Neural cell (in vitro differentiated cells): ENCODE measurements around the gene ZNF618. TPM values are rescaled to one million over a fixed set of nuclear protein-coding genes. Genes with fewer than 3 reads are reported as not detected.

ENCODE experiments used
- H2AFZ ChIP-seq: fragments of 200-600, 300-800 bp; sonication (generic), shearing (Covaris generic); 2 replicates; pipeline ENCODE4 v1.6.0; 2014; ENCODE audit warnings: low read depth, mild to moderate bottlenecking, antibody characterized with exemption, low read length, moderate library complexity
- H3F3A ChIP-seq: fragments of 200-600 bp; shearing (Covaris generic); 2 replicates; pipeline ENCODE4 v1.6.1; 2016; ENCODE audit warnings: mild to moderate bottlenecking, moderate library complexity, mixed read lengths, antibody characterized with exemption, low read length; ENCODE audit not compliant: insufficient read depth, poor library complexity, severe bottlenecking
- H3K27ac ChIP-seq: fragments of 200-600, 300-800 bp; sonication (generic), shearing (Covaris generic); 2 replicates; pipeline ENCODE4 v1.5.1; 2014; ENCODE audit warnings: mild to moderate bottlenecking, low read length, moderate library complexity
- H3K27me3 ChIP-seq: fragments of 300-800, 200-600 bp; sonication (generic), shearing (Covaris generic); 2 replicates; pipeline ENCODE4 v1.6.0; 2014; ENCODE audit warnings: mild to moderate bottlenecking, low read depth, low read length, moderate library complexity; ENCODE audit not compliant: insufficient read depth
- H3K36me3 ChIP-seq: fragments of 300-800, 200-600 bp; sonication (generic), shearing (Covaris generic); 2 replicates; pipeline ENCODE4 v1.5.1; 2014; ENCODE audit warnings: mild to moderate bottlenecking, antibody characterized with exemption, low read length, moderate library complexity; ENCODE audit not compliant: insufficient read depth
- H3K4me2 ChIP-seq: fragments of 300-800, 200-600 bp; sonication (generic), shearing (Covaris generic); 2 replicates; pipeline ENCODE4 v1.6.0; 2014; ENCODE audit warnings: mild to moderate bottlenecking, low read length
- H3K4me3 ChIP-seq: fragments of 300-800, 200-600 bp; sonication (generic), shearing (Covaris generic); 2 replicates; pipeline ENCODE4 v1.5.1; 2014; ENCODE audit warnings: mild to moderate bottlenecking, low read length, moderate library complexity
- H3K79me2 ChIP-seq: fragments of 200-600 bp; shearing (Covaris generic); replicated peaks from 2 replicates; pipeline ENCODE4 v1.6.0; 2014; ENCODE audit warnings: mild to moderate bottlenecking, low read length, moderate library complexity; ENCODE audit not compliant: insufficient read depth
- H3K9ac ChIP-seq: fragments of 300-800, 200-600 bp; sonication (generic), shearing (Covaris generic); 2 replicates; pipeline ENCODE4 v1.6.1; 2016; ENCODE audit warnings: mild to moderate bottlenecking, low read length, mixed read lengths
- H3K9me2 ChIP-seq: fragments of 200-600 bp; shearing (Covaris generic); 2 replicates; pipeline ENCODE4 v1.6.1; 2016; ENCODE audit warnings: mild to moderate bottlenecking, low read length, mixed read lengths; ENCODE audit not compliant: insufficient read depth
- H3K9me3 ChIP-seq: fragments of 200-600, 300-800 bp; sonication (generic), shearing (Covaris generic); 2 replicates; pipeline ENCODE4 v1.6.1; 2016; ENCODE audit warnings: mild to moderate bottlenecking, mixed run types, low read length, moderate library complexity, mixed read lengths
- H4K20me1 ChIP-seq: fragments of 200-600 bp; shearing (Covaris generic); 2 replicates; pipeline ENCODE4 v1.6.1; 2016; ENCODE audit warnings: mild to moderate bottlenecking, mixed run types; ENCODE audit not compliant: insufficient read depth
- CTCF ChIP-seq: fragments of 450-650 bp; IDR thresholded peaks from 2 replicates; pipeline ENCODE4 v1.5.1; 2014; ENCODE audit warnings: antibody characterized with exemption, mild to moderate bottlenecking, moderate library complexity; ENCODE audit not compliant: poor library complexity, severe bottlenecking
- EP300 ChIP-seq: fragments of 450-650 bp; conservative IDR thresholded peaks from 2 replicates; pipeline ENCODE4 v1.6.1; 2014; ENCODE audit warnings: antibody characterized with exemption, mild to moderate bottlenecking, moderate library complexity; ENCODE audit not compliant: poor library complexity, severe bottlenecking
- EZH2 ChIP-seq: fragments of 200-600, 300-800 bp; shearing (Covaris generic), sonication (generic); IDR thresholded peaks from 2 replicates; pipeline ENCODE4 v1.6.1; 2014; ENCODE audit warnings: antibody characterized with exemption, low read length, borderline replicate concordance, mild to moderate bottlenecking; ENCODE audit not compliant: insufficient read depth, poor library complexity, severe bottlenecking
- MXI1 ChIP-seq: fragments of 450-650 bp; conservative IDR thresholded peaks from 2 replicates; pipeline ENCODE4 v1.6.1; 2014; ENCODE audit warnings: antibody characterized with exemption, mild to moderate bottlenecking; ENCODE audit not compliant: poor library complexity, severe bottlenecking
- POLR2AphosphoS5 ChIP-seq: IDR thresholded peaks from 2 replicates; pipeline ENCODE4 v1.6.1; 2012
- RAD21 ChIP-seq: fragments of 450-650 bp; conservative IDR thresholded peaks from 2 replicates; pipeline ENCODE4 v1.6.1; 2014; ENCODE audit warnings: antibody characterized with exemption, mild to moderate bottlenecking, moderate library complexity
- REST ChIP-seq: IDR thresholded peaks from 2 replicates; pipeline ENCODE4 v1.6.1; 2012; ENCODE audit warnings: borderline replicate concordance
- SMC3 ChIP-seq: fragments of 450-650 bp; conservative IDR thresholded peaks from 2 replicates; pipeline ENCODE4 v1.6.1; 2014; ENCODE audit warnings: antibody characterized with exemption, mild to moderate bottlenecking, moderate library complexity; ENCODE audit not compliant: poor library complexity
- TAF1 ChIP-seq: IDR thresholded peaks from 2 replicates; pipeline ENCODE4 v1.6.1; 2012; ENCODE audit warnings: low read depth
- polyA plus RNA-seq: library from polyadenylated mRNA; depleted of rRNA; stranded (reverse); fragments of >200 nt; gene quantifications from 2 replicates; pipeline ENCODE4 v1.2.3, GENCODE V29; 2014

The ZNF618 gene
- polyA plus RNA-seq, 1 donor from 2014 or later: 7.1 TPM

GRCh38 chr9:113946496-113947115 lies 70.5 kb downstream of the ZNF618 start:
- no peaks in the 10 kb centered on the region for H3K36me3 ChIP-seq

GRCh38 chr9:113947941-113948340 lies 71.8 kb downstream of the ZNF618 start:
- Histone ChIP-seq H3F3A (no peaks in the 10 kb centered on the region), H3K27ac (no peak overlapping the region), H2AFZ (no peak overlapping the region), H3K9me3 (no peaks in the 10 kb centered on the region), H3K4me2 (no peak overlapping the region), H3K4me3 (no peak overlapping the region), H4K20me1 (no peaks in the 10 kb centered on the region), H3K27me3 (no peaks in the 10 kb centered on the region), H3K9ac (no peak overlapping the region), H3K36me3 (no peaks in the 10 kb centered on the region), H3K79me2 (peaks cover 49% of the 10 kb centered on the region), H3K9me2 (no peaks in the 10 kb centered on the region)
- TF ChIP-seq MXI1: no peak
- TF ChIP-seq POLR2AphosphoS5: no peak
- no peak for TF ChIP-seq EP300
- no peak for TF ChIP-seq CTCF
- no peak for TF ChIP-seq SMC3
- no peak for TF ChIP-seq REST

More at GRCh38 chr9:113946496-113947115, 70.5 kb downstream of the ZNF618 start:
- Histone ChIP-seq H3K4me3 (no peak overlapping the region), H2AFZ (no peak overlapping the region), H3K27me3 (no peaks in the 10 kb centered on the region), H3K27ac (no peak overlapping the region), H3K9me2 (no peaks in the 10 kb centered on the region), H3K4me2 (no peak overlapping the region), H3K79me2 (peaks cover 62% of the 10 kb centered on the region), H3K9me3 (no peaks in the 10 kb centered on the region), H3F3A (no peaks in the 10 kb centered on the region), H4K20me1 (no peaks in the 10 kb centered on the region), H3K9ac (no peak overlapping the region)
- no peak for TF ChIP-seq EP300
- TF ChIP-seq TAF1: no peak
- TF ChIP-seq EZH2: no peak
- TF ChIP-seq POLR2AphosphoS5: no peak
- TF ChIP-seq SMC3: no peak
- no peak for TF ChIP-seq REST
- TF ChIP-seq CTCF: no peak
- TF ChIP-seq MXI1: no peak
- TF ChIP-seq RAD21: no peak
